Measurements from ENCODE around the gene VPS8. TPM values are rescaled to one million over a fixed set of nuclear protein-coding genes. Genes with fewer than 3 reads are reported as not detected.

The VPS8 gene
- total RNA-seq, 1 experiment from 2014 or later, result 72.3 TPM

GRCh38 chr3:184946917-184947316, 135.0 kb downstream of the VPS8 start:
- BruUV-seq (replicated peaks), result no TSS peak
- CTCF ChIA-PET, result no interaction called here
- Histone ChIP-seq H3K4me1 (ENCODE audit: control insufficient read depth, insufficient read depth, low read length) (no peaks in the 10 kb centered on the region), H3K36me3 (ENCODE audit: control insufficient read depth, insufficient read depth, low read length) (0 out of 2 replicates have a peak, but pooled peaks cover 3% of the 10 kb centered on the region), H3K4me3 (ENCODE audit: low read depth in 2 of 2, low read length in 2 of 2) (no peak overlapping the region), H3K27me3 (ENCODE audit: control insufficient read depth, insufficient read depth, low read length) (no peaks in the 10 kb centered on the region), H3K27ac (ENCODE audit: low read length) (no peak overlapping the region), H3K9me3 (ENCODE audit: control insufficient read depth, insufficient read depth, low read depth, low read length) (no peaks in the 10 kb centered on the region)
- TF ChIP-seq CTCF (IDR thresholded peaks at IDR 0.05) (no peak), SIN3A (IDR thresholded peaks at IDR 0.05; ENCODE audit: borderline replicate concordance, insufficient read depth, low read depth, low read length) (no peak), POLR2AphosphoS5 (IDR thresholded peaks at IDR 0.05; ENCODE audit: low read depth, low read length) (no peak), REST (IDR thresholded peaks at IDR 0.05; ENCODE audit: insufficient read depth in 1 of 2, low read depth in 2 of 2, low read length in 1 of 2) (no peak), TCF7L2 (IDR thresholded peaks at IDR 0.05; ENCODE audit: low read depth, low read length) (no peak)
- in situ Hi-C loops (cut with HindIII; ENCODE audit: low pct_unique_long_range_greater_than_20kb, low sequenced_read_pairs), result no loop called here
- POLR2A ChIA-PET, result no interaction called here
- no peak for ATAC-seq
- intact Hi-C loops (cut with micrococcal nuclease; ENCODE audit: unreplicated experiment), result no loop called here
- DNase-seq (ENCODE audit: low read depth, low spot score), result no peak

- no peak for DNase-seq (ENCODE audit: low read depth, low spot score)
Observed at GRCh38 chr3:184949251-184949965, 137.4 kb downstream of the VPS8 start.

More at GRCh38 chr3:184949251-184949965, 137.4 kb downstream of the VPS8 start:
- no peak overlapping the region for H3K4me3 ChIP-seq (ENCODE audit: low read depth in 2 of 2, low read length in 2 of 2)
- intact Hi-C loops (cut with micrococcal nuclease; ENCODE audit: unreplicated experiment) (no loop called here), in situ Hi-C loops (cut with HindIII; ENCODE audit: low pct_unique_long_range_greater_than_20kb, low sequenced_read_pairs) (no loop called here)
- TF ChIP-seq POLR2AphosphoS5 (IDR thresholded peaks at IDR 0.05; ENCODE audit: low read depth, low read length) (no peak), TCF7L2 (IDR thresholded peaks at IDR 0.05; ENCODE audit: low read depth, low read length) (no peak), CTCF (IDR thresholded peaks at IDR 0.05) (no peak), REST (IDR thresholded peaks at IDR 0.05; ENCODE audit: insufficient read depth in 1 of 2, low read depth in 2 of 2, low read length in 1 of 2) (no peak), SIN3A (IDR thresholded peaks at IDR 0.05; ENCODE audit: borderline replicate concordance, insufficient read depth, low read depth, low read length) (no peak)
- H3K27me3 ChIP-seq (ENCODE audit: control insufficient read depth, insufficient read depth, low read length), result no peaks in the 10 kb centered on the region
- no peaks in the 10 kb centered on the region for H3K36me3 ChIP-seq (ENCODE audit: control insufficient read depth, insufficient read depth, low read length)
- H3K4me1 ChIP-seq (ENCODE audit: control insufficient read depth, insufficient read depth, low read length), result no peaks in the 10 kb centered on the region
- no peaks in the 10 kb centered on the region for H3K9me3 ChIP-seq (ENCODE audit: control insufficient read depth, insufficient read depth, low read depth, low read length)
- ChIA-PET POLR2A (no interaction called here), CTCF (no interaction called here)
- no peak for ATAC-seq
- BruUV-seq (replicated peaks), result no TSS peak
- H3K27ac ChIP-seq (ENCODE audit: low read length), result no peak overlapping the region

Measured in Panc1 (cell line).